ENCODE measurements around the gene PCNX4.

PCNX4 gene

GRCh38 chr14:60170948-60171347, 79.2 kb downstream of the PCNX4 start:
- TF ChIP-seq FOXM1 (IDR thresholded peaks at IDR 0.05; ENCODE audit: borderline replicate concordance) = no peak
- CTCF ChIA-PET = interaction anchor here (0.6 kb wide), 1 partner anchor 106 kb away, joined by 4 read pairs; no protein-coding TSS in a partner anchor
- POLR2A ChIA-PET = no interaction called here
- DNase-seq (ENCODE audit: extremely low spot score) = no peak

DNA sequence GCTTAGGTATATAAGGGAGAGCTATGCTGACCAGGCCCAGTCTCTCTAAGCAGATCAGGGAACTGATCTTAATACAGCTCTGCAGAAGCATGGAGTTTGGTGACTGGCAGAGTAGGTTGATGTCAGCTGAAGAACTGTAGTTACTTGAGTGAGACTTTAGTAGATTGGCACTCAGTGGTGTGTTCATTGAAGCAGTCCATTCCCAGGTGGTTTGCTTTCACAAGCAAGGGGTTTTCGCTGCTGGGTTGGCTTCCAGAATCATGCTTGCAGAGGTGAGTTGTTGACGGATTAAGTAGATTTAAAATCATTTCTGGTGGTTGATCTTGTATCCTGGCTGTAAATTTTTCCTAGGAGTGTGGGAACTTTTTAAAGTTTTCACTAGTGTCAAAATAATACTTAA, 80.0 kb downstream of the PCNX4 start:
- no peak for DNase-seq (ENCODE audit: extremely low spot score)
- POLR2A ChIA-PET = no interaction called here
- CTCF ChIA-PET = no interaction called here
- TF ChIP-seq TARDBP (IDR thresholded peaks at IDR 0.05) = no peak
- no peak for TF ChIP-seq HDGF (IDR thresholded peaks at IDR 0.05; ENCODE audit: borderline replicate concordance)
- TF ChIP-seq ELF4 (IDR thresholded peaks at IDR 0.05) = no peak
- TF ChIP-seq L3MBTL2 (conservative IDR thresholded peaks at IDR 0.05) = no peak
- no peak for TF ChIP-seq BHLHE40 (IDR thresholded peaks at IDR 0.05; ENCODE audit: borderline replicate concordance)
- TF ChIP-seq, protein P1, sequence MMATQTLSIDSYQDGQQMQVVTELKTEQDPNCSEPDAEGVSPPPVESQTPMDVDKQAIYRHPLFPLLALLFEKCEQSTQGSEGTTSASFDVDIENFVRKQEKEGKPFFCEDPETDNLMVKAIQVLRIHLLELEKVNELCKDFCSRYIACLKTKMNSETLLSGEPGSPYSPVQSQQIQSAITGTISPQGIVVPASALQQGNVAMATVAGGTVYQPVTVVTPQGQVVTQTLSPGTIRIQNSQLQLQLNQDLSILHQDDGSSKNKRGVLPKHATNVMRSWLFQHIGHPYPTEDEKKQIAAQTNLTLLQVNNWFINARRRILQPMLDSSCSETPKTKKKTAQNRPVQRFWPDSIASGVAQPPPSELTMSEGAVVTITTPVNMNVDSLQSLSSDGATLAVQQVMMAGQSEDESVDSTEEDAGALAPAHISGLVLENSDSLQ (IDR thresholded peaks at IDR 0.05) = no peak
- TF ChIP-seq FOXA1 (IDR thresholded peaks at IDR 0.05) = no peak
- TF ChIP-seq FOXM1 (IDR thresholded peaks at IDR 0.05; ENCODE audit: borderline replicate concordance) = no peak
- TF ChIP-seq SUZ12 (IDR thresholded peaks at IDR 0.05) = no peak
- no peak for TF ChIP-seq NFRKB (IDR thresholded peaks at IDR 0.05)
- no peak for TF ChIP-seq LEF1 (IDR thresholded peaks at IDR 0.05; ENCODE audit: borderline replicate concordance)
- TF ChIP-seq SP1 (IDR thresholded peaks at IDR 0.05) = no peak
- no peak for TF ChIP-seq ARNT (IDR thresholded peaks at IDR 0.05)
- TF ChIP-seq CTBP1 (IDR thresholded peaks at IDR 0.05; ENCODE audit: borderline replicate concordance) = no peak

GRCh38 chr14:60174352-60175254, 82.9 kb downstream of the PCNX4 start:
- TF ChIP-seq TARDBP (IDR thresholded peaks at IDR 0.05) = no peak
- TF ChIP-seq BHLHE40 (IDR thresholded peaks at IDR 0.05; ENCODE audit: borderline replicate concordance) = no peak
- no peak for TF ChIP-seq FOXM1 (IDR thresholded peaks at IDR 0.05; ENCODE audit: borderline replicate concordance)
- no peak for TF ChIP-seq SP1 (IDR thresholded peaks at IDR 0.05)
- no peak for TF ChIP-seq SUZ12 (IDR thresholded peaks at IDR 0.05)
- no peak for TF ChIP-seq ARNT (IDR thresholded peaks at IDR 0.05)
- TF ChIP-seq L3MBTL2 (conservative IDR thresholded peaks at IDR 0.05) = no peak
- no peak for TF ChIP-seq CTBP1 (IDR thresholded peaks at IDR 0.05; ENCODE audit: borderline replicate concordance)
- TF ChIP-seq, protein P1 (IDR thresholded peaks at IDR 0.05) = no peak
- TF ChIP-seq ELF4 (IDR thresholded peaks at IDR 0.05) = no peak
- no peak for TF ChIP-seq FOXA1 (IDR thresholded peaks at IDR 0.05)
- no peak for TF ChIP-seq ZNF384 (IDR thresholded peaks at IDR 0.05)
- ChIA-PET CTCF (no interaction called here), POLR2A (interaction anchor here (1.1 kb wide), 1 partner anchor 10 kb away, joined by 4 read pairs; the partner anchor contains the start of gene DHRS7)
- no peak for DNase-seq (ENCODE audit: extremely low spot score)

- no peak for DNase-seq (ENCODE audit: extremely low spot score)
- CTCF ChIA-PET = no interaction called here
- POLR2A ChIA-PET = no interaction called here
- no peak for TF ChIP-seq L3MBTL2 (conservative IDR thresholded peaks at IDR 0.05)
- no peak for TF ChIP-seq BHLHE40 (IDR thresholded peaks at IDR 0.05; ENCODE audit: borderline replicate concordance)
- TF ChIP-seq ARNT (IDR thresholded peaks at IDR 0.05) = no peak
- TF ChIP-seq, protein P1 (IDR thresholded peaks at IDR 0.05) = no peak
- TF ChIP-seq ZNF384 (IDR thresholded peaks at IDR 0.05) = no peak
- TF ChIP-seq LEF1 (IDR thresholded peaks at IDR 0.05; ENCODE audit: borderline replicate concordance) = no peak
- TF ChIP-seq FOXM1 (IDR thresholded peaks at IDR 0.05; ENCODE audit: borderline replicate concordance) = no peak
- no peak for TF ChIP-seq HDGF (IDR thresholded peaks at IDR 0.05; ENCODE audit: borderline replicate concordance)
- no peak for TF ChIP-seq FOXA1 (IDR thresholded peaks at IDR 0.05)
- TF ChIP-seq SP1 (IDR thresholded peaks at IDR 0.05) = no peak
- TF ChIP-seq ELF4 (IDR thresholded peaks at IDR 0.05) = no peak
- no peak for TF ChIP-seq NFRKB (IDR thresholded peaks at IDR 0.05)
- no peak for TF ChIP-seq TARDBP (IDR thresholded peaks at IDR 0.05)
Measured at GRCh38 chr14:60175255-60175902, 83.7 kb downstream of the PCNX4 start.

DNA sequence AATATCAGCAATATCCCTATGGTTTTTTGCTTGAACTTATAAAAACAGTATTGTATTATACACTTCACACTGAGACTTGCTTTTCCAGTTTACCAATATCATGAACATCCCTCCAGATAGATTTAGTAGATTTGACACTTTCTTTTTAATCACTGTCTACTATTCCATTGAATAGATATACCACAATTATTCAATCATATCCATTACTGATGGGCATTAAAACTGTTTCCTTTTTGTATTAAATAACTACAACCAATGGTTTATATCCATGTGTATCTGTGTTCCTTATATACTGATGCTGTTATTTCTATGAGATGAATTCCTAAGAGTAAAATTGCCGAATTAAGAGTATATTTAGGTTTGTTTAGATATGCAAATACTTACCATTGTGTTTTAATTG, 86.4 kb downstream of the PCNX4 start:
- TF ChIP-seq NFRKB (IDR thresholded peaks at IDR 0.05) (no peak), ZNF384 (IDR thresholded peaks at IDR 0.05) (no peak), ELF4 (IDR thresholded peaks at IDR 0.05) (no peak), L3MBTL2 (conservative IDR thresholded peaks at IDR 0.05) (no peak), CTBP1 (IDR thresholded peaks at IDR 0.05; ENCODE audit: borderline replicate concordance) (no peak)
- CTCF ChIA-PET = no interaction called here
- no peak for DNase-seq (ENCODE audit: extremely low spot score)
- POLR2A ChIA-PET = no interaction called here

- CTCF ChIA-PET = no interaction called here
Measured at GRCh38 chr14:60178820-60179219, 87.1 kb downstream of the PCNX4 start.

More at GRCh38 chr14:60178820-60179219, 87.1 kb downstream of the PCNX4 start:
- TF ChIP-seq BHLHE40 (IDR thresholded peaks at IDR 0.05; ENCODE audit: borderline replicate concordance) (no peak), L3MBTL2 (conservative IDR thresholded peaks at IDR 0.05) (no peak), SP1 (IDR thresholded peaks at IDR 0.05) (no peak), FOXA1 (IDR thresholded peaks at IDR 0.05) (no peak), FOXK2 (IDR thresholded peaks at IDR 0.05) (no peak), TARDBP (IDR thresholded peaks at IDR 0.05) (no peak), FOXM1 (IDR thresholded peaks at IDR 0.05; ENCODE audit: borderline replicate concordance) (no peak), ELF4 (IDR thresholded peaks at IDR 0.05) (no peak), HDGF (IDR thresholded peaks at IDR 0.05; ENCODE audit: borderline replicate concordance) (no peak), CTBP1 (IDR thresholded peaks at IDR 0.05; ENCODE audit: borderline replicate concordance) (no peak), LEF1 (IDR thresholded peaks at IDR 0.05; ENCODE audit: borderline replicate concordance) (no peak), SUZ12 (IDR thresholded peaks at IDR 0.05) (no peak), ZNF384 (IDR thresholded peaks at IDR 0.05) (no peak), NFRKB (IDR thresholded peaks at IDR 0.05) (no peak), ARNT (IDR thresholded peaks at IDR 0.05) (no peak)
- TF ChIP-seq, protein P1 (IDR thresholded peaks at IDR 0.05) = no peak
- POLR2A ChIA-PET = no interaction called here
- DNase-seq (ENCODE audit: extremely low spot score) = no peak

All from HEK293T (cell line).